Caco-2 (cell line): Measurements from ENCODE around the gene PTPRO. TPM values are rescaled to one million over a fixed set of nuclear protein-coding genes. Genes with fewer than 3 reads are reported as not detected.

Experiments used
- BruUV-seq: library from RNA; stranded (reverse); fragments of 400-500 nt; replicated peaks from 2 replicates; lab custom pipeline; 2021; lab: Mats Ljungman, UMichigan
- CTCF ChIA-PET: fragments of 300-600 bp; sonication (Branson Sonifier 250); formaldehyde crosslinking; loops from one replicate; lab custom pipeline; 2022; ENCODE audit warnings: antibody characterized with exemption; lab: Charles Lee
- POLR2A ChIA-PET: fragments of 300-600 bp; sonication (Branson Sonifier 250); formaldehyde crosslinking; loops from one replicate; lab custom pipeline; 2022; ENCODE audit warnings: antibody characterized with exemption; lab: Charles Lee
- DNase-seq, 2 experiments: peaks; one replicate each; pipeline versions ENCODE4 v3.0.0 to v3.0.0-alpha.2; 2020 to 2022
- H3K27me3 ChIP-seq: replicated peaks from 2 replicates; pipeline ENCODE4 v1.6.0; 2011; ENCODE audit warnings: low read length; ENCODE audit not compliant: control insufficient read depth, insufficient read depth
- H3K36me3 ChIP-seq: 2 replicates; pipeline ENCODE4 v1.5.1; 2011; ENCODE audit warnings: low read length; ENCODE audit not compliant: control insufficient read depth, insufficient read depth
- H3K4me1 ChIP-seq: fragments of 250-450 bp; sonication (Bioruptor Pico); 2 replicates; pipeline ENCODE4 v1.5.1; 2020; ENCODE audit warnings: mild to moderate bottlenecking
- H3K4me3 ChIP-seq: 2 replicates; pipeline ENCODE4 v1.5.1; 2011; ENCODE audit warnings: low read depth, mild to moderate bottlenecking, control low read depth, low read length
- H3K9me3 ChIP-seq: fragments of 250-450 bp; sonication (Bioruptor Pico); 2 replicates; pipeline ENCODE4 v1.5.1; 2020; ENCODE audit warnings: mild to moderate bottlenecking, moderate library complexity
- H3K27ac Mint-ChIP-seq: one replicate; pipeline ENCODE4 v1.8.0; 2022; ENCODE audit warnings: mixed read lengths; ENCODE audit not compliant: unreplicated experiment
- H3K27me3 Mint-ChIP-seq: one replicate; pipeline ENCODE4 v1.8.0; 2022; ENCODE audit warnings: mixed read lengths; ENCODE audit not compliant: insufficient read depth, unreplicated experiment
- H3K36me3 Mint-ChIP-seq: one replicate; pipeline ENCODE4 v1.8.0; 2022; ENCODE audit warnings: mild to moderate bottlenecking, mixed read lengths; ENCODE audit not compliant: insufficient read depth, unreplicated experiment
- H3K4me1 Mint-ChIP-seq: one replicate; pipeline ENCODE4 v1.8.0; 2022; ENCODE audit warnings: low read depth, mixed read lengths; ENCODE audit not compliant: unreplicated experiment
- H3K4me3 Mint-ChIP-seq: one replicate; pipeline ENCODE4 v1.8.0; 2022; ENCODE audit warnings: mild to moderate bottlenecking, moderate library complexity, mixed read lengths; ENCODE audit not compliant: unreplicated experiment
- H3K9me3 Mint-ChIP-seq: one replicate; pipeline ENCODE4 v1.8.0; 2022; ENCODE audit warnings: mixed read lengths; ENCODE audit not compliant: unreplicated experiment
- CTCF ChIP-seq, 2 experiments: fragments of 200-600 bp in 1 of 2; IDR thresholded peaks; 1 replicate in 1 of 2; 2 replicates in 1 of 2; pipeline versions ENCODE4 v1.5.1 to v1.8.0; 2011 to 2022; ENCODE audit warnings: antibody characterized with exemption in 1 of 2, control low read depth in 1 of 2, inconsistent platforms in 1 of 2, low read depth in 1 of 2, low read length in 1 of 2, mild to moderate bottlenecking in 1 of 2, moderate library complexity in 1 of 2; ENCODE audit not compliant: insufficient read depth in 1 of 2, severe bottlenecking in 1 of 2, unreplicated experiment in 1 of 2
- intact Hi-C: fragments of 100-400 bp; cut with micrococcal nuclease; formaldehyde crosslinking; loops from one replicate; pipeline ENCODE4 v1.10.0; 2022; ENCODE audit not compliant: unreplicated experiment
- total RNA-seq: library from RNA; stranded (reverse); gene quantifications from 2 replicates; pipeline ENCODE4 v1.2.3, GENCODE V29; 2022

PTPRO gene
- total RNA-seq, 1 experiment from 2014 or later: not detected

DNA sequence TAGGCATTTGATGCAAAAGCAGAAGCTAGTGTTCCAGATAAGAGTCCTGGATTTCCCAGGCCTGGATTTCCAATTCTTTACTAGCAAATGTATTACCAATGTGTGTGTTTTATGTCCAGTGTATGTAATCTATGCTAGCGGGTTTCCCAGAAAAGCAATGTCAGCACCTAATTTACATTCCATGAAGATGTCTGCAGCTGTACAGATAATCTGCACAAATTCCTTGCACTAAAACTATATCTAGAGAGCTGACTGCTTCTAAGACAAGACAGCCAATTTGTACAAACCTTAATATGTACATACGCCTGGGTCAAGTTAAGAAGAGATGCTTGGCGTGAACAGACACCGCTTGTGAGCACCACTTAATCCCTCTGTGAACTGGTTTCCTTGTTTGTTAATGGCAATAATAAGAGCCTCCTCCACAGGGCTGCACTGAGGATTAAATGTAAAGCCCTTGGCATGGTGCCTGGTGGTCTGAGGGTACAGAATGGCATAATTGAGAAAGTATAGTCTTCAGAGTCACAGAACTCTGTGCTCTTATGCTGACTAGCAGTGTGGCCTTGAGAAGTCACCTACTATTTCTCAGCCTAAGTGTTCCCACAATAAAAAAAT is 281.3 kb downstream of the PTPRO start:
- DNase-seq: no peak
- Mint-ChIP-seq H3K27me3 (no peaks in the 10 kb centered on the region), H3K4me3 (no peak overlapping the region), H3K36me3 (no peaks in the 10 kb centered on the region), H3K27ac (no peak overlapping the region), H3K9me3 (no peaks in the 10 kb centered on the region), H3K4me1 (peaks cover 6% of the 10 kb centered on the region)
- H3K27me3 ChIP-seq: no peaks in the 10 kb centered on the region
- no peaks in the 10 kb centered on the region for H3K36me3 ChIP-seq
- no peaks in the 10 kb centered on the region for H3K4me1 ChIP-seq
- ChIA-PET POLR2A (no interaction called here), CTCF (interaction anchor here (0.6 kb wide), 1 partner anchor 254 kb away, joined by 3 read pairs; no protein-coding TSS in a partner anchor)
- intact Hi-C loops: no loop called here
- BruUV-seq: no TSS peak
- no peak for TF ChIP-seq CTCF (IDR thresholded peaks at IDR 0.05; ENCODE audit: insufficient read depth in 1 of 2, low read depth in 1 of 2, low read length in 1 of 2, severe bottlenecking in 1 of 2, unreplicated experiment in 1 of 2)
- no peaks in the 10 kb centered on the region for H3K9me3 ChIP-seq
- no peak overlapping the region for H3K4me3 ChIP-seq

DNA sequence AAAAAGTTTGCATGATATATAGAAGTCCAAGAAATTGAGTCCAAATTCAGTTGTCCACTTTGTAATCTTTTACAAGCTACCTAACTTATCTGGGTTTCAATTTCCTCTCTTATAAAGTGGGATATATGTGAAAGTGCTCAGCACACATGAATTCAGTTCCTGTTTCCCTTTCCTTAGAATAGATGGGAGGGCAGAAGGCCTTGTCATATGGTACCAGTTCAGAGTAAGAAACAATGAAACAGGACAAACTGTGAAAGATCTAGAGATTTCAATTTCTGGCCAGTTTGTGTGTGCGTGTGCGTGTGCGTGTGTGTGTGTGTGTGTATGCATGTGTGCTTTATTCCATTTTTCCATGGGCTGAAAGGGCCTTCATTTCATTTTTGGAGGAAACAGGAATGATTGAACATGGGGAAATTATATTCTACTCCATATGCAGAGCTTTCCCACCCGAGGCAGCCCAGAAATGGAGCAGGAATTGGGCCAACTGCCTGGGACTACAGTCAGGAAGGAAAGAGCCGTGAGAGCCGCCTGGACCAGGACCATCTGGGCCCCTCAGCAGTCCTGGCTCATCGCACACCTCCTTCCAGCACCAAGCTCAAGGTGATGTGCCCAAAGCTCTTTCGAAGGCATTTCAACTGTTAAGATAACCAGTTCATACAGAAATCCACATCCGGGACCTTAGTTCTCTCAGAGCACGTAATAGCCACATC is 283.7 kb downstream of the PTPRO start:
- POLR2A ChIA-PET: no interaction called here
- CTCF ChIA-PET: interaction anchor here (0.6 kb wide), 1 partner anchor 160 kb away, joined by 3 read pairs; no protein-coding TSS in a partner anchor
- BruUV-seq: no TSS peak
- Histone ChIP-seq H3K4me1 (no peaks in the 10 kb centered on the region), H3K27me3 (no peaks in the 10 kb centered on the region), H3K4me3 (no peak overlapping the region), H3K36me3 (no peaks in the 10 kb centered on the region), H3K9me3 (no peaks in the 10 kb centered on the region)
- no peaks in the 10 kb centered on the region for H3K9me3 Mint-ChIP-seq
- no peaks in the 10 kb centered on the region for H3K36me3 Mint-ChIP-seq
- peaks cover 6% of the 10 kb centered on the region for H3K4me1 Mint-ChIP-seq
- H3K4me3 Mint-ChIP-seq: no peak overlapping the region
- intact Hi-C loops: no loop called here
- no peak for DNase-seq
- TF ChIP-seq CTCF (IDR thresholded peaks at IDR 0.05; ENCODE audit: insufficient read depth in 1 of 2, low read depth in 1 of 2, low read length in 1 of 2, severe bottlenecking in 1 of 2, unreplicated experiment in 1 of 2): no peak
- H3K27ac Mint-ChIP-seq: no peak overlapping the region
- no peaks in the 10 kb centered on the region for H3K27me3 Mint-ChIP-seq

DNA sequence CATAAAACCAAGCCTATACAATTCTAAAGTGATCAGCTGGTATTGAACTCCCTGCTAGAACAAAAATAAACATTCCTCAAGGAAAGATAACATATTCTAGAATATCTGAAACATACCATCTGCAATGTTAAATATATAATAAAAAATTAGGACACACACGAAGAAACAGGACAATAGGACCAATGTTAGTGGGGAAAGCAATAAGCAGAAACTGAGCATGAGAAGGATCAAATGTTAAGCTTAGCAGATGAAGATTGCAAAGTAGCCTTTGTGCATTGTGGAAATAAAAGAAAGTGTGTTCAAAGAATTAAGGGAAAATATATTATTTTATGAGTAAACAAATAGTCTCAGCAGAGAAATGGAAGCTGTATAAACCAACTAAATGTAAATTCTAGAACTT is 286.1 kb downstream of the PTPRO start:
- Histone ChIP-seq H3K4me3 (no peak overlapping the region), H3K27me3 (no peaks in the 10 kb centered on the region), H3K36me3 (no peaks in the 10 kb centered on the region), H3K4me1 (no peaks in the 10 kb centered on the region), H3K9me3 (peaks cover 9% of the 10 kb centered on the region)
- no peaks in the 10 kb centered on the region for H3K4me1 Mint-ChIP-seq
- peaks cover 4% of the 10 kb centered on the region for H3K36me3 Mint-ChIP-seq
- H3K4me3 Mint-ChIP-seq: no peak overlapping the region
- ChIA-PET CTCF (no interaction called here), POLR2A (no interaction called here)
- BruUV-seq: no TSS peak
- DNase-seq: no peak
- peaks cover 14% of the 10 kb centered on the region for H3K9me3 Mint-ChIP-seq
- H3K27ac Mint-ChIP-seq: no peak overlapping the region
- TF ChIP-seq CTCF (IDR thresholded peaks at IDR 0.05; ENCODE audit: insufficient read depth in 1 of 2, low read depth in 1 of 2, low read length in 1 of 2, severe bottlenecking in 1 of 2, unreplicated experiment in 1 of 2): no peak
- no peaks in the 10 kb centered on the region for H3K27me3 Mint-ChIP-seq
- intact Hi-C loops: no loop called here
